ENCODE results near the gene TFB2M. TPM values are rescaled to one million over a fixed set of nuclear protein-coding genes. Genes with fewer than 3 reads are reported as not detected.

TFB2M gene
- total and polyA plus RNA-seq, 10 of the 15 experiments (the other 5 are each of a cell fraction or from before 2014, with no cell fraction given) = 25.2 to 66.0 (median 36.1) TPM

- intact Hi-C loops (cut with micrococcal nuclease; ENCODE audit: unreplicated experiment) (no loop called here), in situ Hi-C loops (cut with MboI) (no loop called here)
- H3K9me3 ChIP-seq (replicated peaks; ENCODE audit: control insufficient read depth, insufficient read depth, low read length) = no peaks in the 10 kb centered on the region; the same call in 2 of the 3 replicates
- H3K4me1 ChIP-seq (ENCODE audit: control insufficient read depth, insufficient read depth, low read length) = no peaks in the 10 kb centered on the region; the same call in 1 of the 2 replicates
- RAD21 ChIA-PET (ENCODE audit: unreplicated experiment) = no interaction called here
- 0 out of 2 replicates have a peak, but pooled peaks have one; percentile 22 for TF ChIP-seq IRF4 (IDR thresholded peaks at IDR 0.05; ENCODE audit: low read depth, low read length)
- peak; percentile 30; the same call in 1 of the 2 replicates for TF ChIP-seq NFIC (IDR thresholded peaks at IDR 0.05; ENCODE audit: low read depth, low read length)
- TF ChIP-seq BHLHE40 (IDR thresholded peaks at IDR 0.05; ENCODE audit: borderline replicate concordance in 1 of 2, low read depth in 2 of 2, low read length in 1 of 2) = peak in 1 of 2 experiments; percentile 29; a peak in 1 of 4 replicates
- TF ChIP-seq ATF7 (IDR thresholded peaks at IDR 0.05; ENCODE audit: low read depth) = 0 out of 2 replicates have a peak, but pooled peaks have one; percentile 18
- TF ChIP-seq, protein P1, sequence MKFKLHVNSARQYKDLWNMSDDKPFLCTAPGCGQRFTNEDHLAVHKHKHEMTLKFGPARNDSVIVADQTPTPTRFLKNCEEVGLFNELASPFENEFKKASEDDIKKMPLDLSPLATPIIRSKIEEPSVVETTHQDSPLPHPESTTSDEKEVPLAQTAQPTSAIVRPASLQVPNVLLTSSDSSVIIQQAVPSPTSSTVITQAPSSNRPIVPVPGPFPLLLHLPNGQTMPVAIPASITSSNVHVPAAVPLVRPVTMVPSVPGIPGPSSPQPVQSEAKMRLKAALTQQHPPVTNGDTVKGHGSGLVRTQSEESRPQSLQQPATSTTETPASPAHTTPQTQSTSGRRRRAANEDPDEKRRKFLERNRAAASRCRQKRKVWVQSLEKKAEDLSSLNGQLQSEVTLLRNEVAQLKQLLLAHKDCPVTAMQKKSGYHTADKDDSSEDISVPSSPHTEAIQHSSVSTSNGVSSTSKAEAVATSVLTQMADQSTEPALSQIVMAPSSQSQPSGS (IDR thresholded peaks at IDR 0.05; ENCODE audit: low read length) = peak; percentile 48; the same call in 1 of the 2 replicates
- 0 out of 2 replicates have a peak, but pooled peaks have one; percentile 5 for TF ChIP-seq MEF2A (IDR thresholded peaks at IDR 0.05; ENCODE audit: insufficient read depth, low read depth, low read length)
- TF ChIP-seq EP300 (IDR thresholded peaks at IDR 0.05; ENCODE audit: borderline replicate concordance in 1 of 2, control insufficient read depth in 1 of 2, low read depth in 2 of 2, low read length in 2 of 2) = no peak
- TF ChIP-seq PAX8 (IDR thresholded peaks at IDR 0.05) = no peak
- peak in 1 of 2 experiments; percentile 99; a peak in 2 of 4 replicates for TF ChIP-seq ETV6 (conservative IDR thresholded peaks at IDR 0.05 in 1 of 2, IDR thresholded peaks at IDR 0.05 in 1 of 2; ENCODE audit: borderline replicate concordance in 1 of 2, low read depth in 1 of 2)
- TF ChIP-seq JUNB (IDR thresholded peaks at IDR 0.05) = peak; percentile 80
- TF ChIP-seq SMAD5 (IDR thresholded peaks at IDR 0.05; ENCODE audit: low read depth) = no peak
- peak in 1 of 2 experiments; percentile 52; a peak in 1 of 3 replicates for TF ChIP-seq EGR1 (IDR thresholded peaks at IDR 0.05; ENCODE audit: borderline replicate concordance in 1 of 2, low read depth in 2 of 2, low read length in 2 of 2)
- TF ChIP-seq SUZ12 (IDR thresholded peaks at IDR 0.05; ENCODE audit: unreplicated experiment) = no peak
- TF ChIP-seq RUNX3 (IDR thresholded peaks at IDR 0.05; ENCODE audit: low read length) = peak; percentile 49
- TF ChIP-seq CREM (IDR thresholded peaks at IDR 0.05; ENCODE audit: low read depth) = 0 out of 2 replicates have a peak, but pooled peaks have one; percentile 30
- BruUV-seq (replicated peaks) = no TSS peak
- POLR2A ChIA-PET = no interaction called here
- peak; percentile 64 for FAIRE-seq
- CTCF ChIA-PET = interaction anchor here (0.6 to 1.5 kb wide), 2 partner anchors 9 to 199 kb away, joined by 3 to 4 read pairs; no protein-coding TSS in a partner anchor
- H3K79me2 ChIP-seq (ENCODE audit: control insufficient read depth, insufficient read depth, low read length) = no peaks in the 10 kb centered on the region; the same call in none of the 2 replicates
- no peak overlapping the region for H3K9ac ChIP-seq (ENCODE audit: control insufficient read depth, insufficient read depth, low read length)
- no peak overlapping the region for H3K4me2 ChIP-seq (ENCODE audit: control insufficient read depth, insufficient read depth)
- H2AFZ ChIP-seq (ENCODE audit: control insufficient read depth, low read depth, low read length) = no peak overlapping the region
- H3K27me3 ChIP-seq (replicated peaks in 1 of 2; ENCODE audit: control insufficient read depth in 2 of 2, insufficient read depth in 2 of 2, low read length in 1 of 2) = no peaks in the 10 kb centered on the region
- WGBS (ENCODE audit: insufficient coverage, insufficient replicate concordance, low lambda C conversion rate, missing lambda C conversion rate) = 64% methylated on average over 18 of the region's 18 CpGs
- no peak overlapping the region for H3K4me3 ChIP-seq
- no peak for DNase-seq (ENCODE audit: low read depth, low spot score)
- H4K20me1 ChIP-seq (ENCODE audit: control insufficient read depth, insufficient read depth) = no peaks in the 10 kb centered on the region
- no peaks in the 10 kb centered on the region; a peak in 1 of 4 replicates for H3K36me3 ChIP-seq (ENCODE audit: control insufficient read depth in 2 of 2, insufficient read depth in 2 of 2, low read length in 1 of 2)
- SMC1A ChIA-PET (ENCODE audit: uncharacterized antibody, unreplicated experiment) = interaction anchor here (1.3 to 1.5 kb wide), 2 partner anchors 17 to 40 kb away, joined by 3 read pairs; no protein-coding TSS in a partner anchor
- H3K27ac ChIP-seq (ENCODE audit: control insufficient read depth, insufficient read depth) = no peak overlapping the region
- ATAC-seq = peak; percentile 79
Observed at GRCh38 chr1:246608616-246609376, 42.7 kb upstream of the TFB2M start.
